HepG2 (cell line): ENCODE data around the gene FAM174C. TPM values are rescaled to one million over a fixed set of nuclear protein-coding genes. Genes with fewer than 3 reads are reported as not detected.

ENCODE experiments used
- GATA4 ChIP-seq: sonication (generic); IDR thresholded peaks from 2 replicates; pipeline ENCODE4 v1.6.1; 2016; ENCODE audit warnings: antibody characterized with exemption, low read depth, borderline replicate concordance
- HNRNPH1 ChIP-seq: fragments of 200-400 bp; formaldehyde crosslinking; optimal IDR thresholded peaks from 2 replicates; pipeline ENCODE3; 2017; ENCODE audit warnings: mild to moderate bottlenecking, low read depth, low read length
- PLRG1 ChIP-seq: fragments of 450-650 bp; conservative IDR thresholded peaks from 2 replicates; pipeline ENCODE4 v1.6.1; 2016
- RBFOX2 ChIP-seq: fragments of 200-400 bp; formaldehyde crosslinking; IDR thresholded peaks from 2 replicates; pipeline ENCODE4 v1.6.1; 2017; ENCODE audit warnings: low read depth, mild to moderate bottlenecking, low read length
- ZNF546 ChIP-seq: sonication (generic); formaldehyde crosslinking; conservative IDR thresholded peaks from 2 replicates; pipeline ENCODE4 v1.8.1; 2023; ENCODE audit warnings: mild to moderate bottlenecking, missing genetic modification reagents
- ZNF552 ChIP-seq: sonication (generic); formaldehyde crosslinking; IDR thresholded peaks from 2 replicates; pipeline ENCODE4 v1.9.0; 2022; ENCODE audit warnings: missing genetic modification reagents, mild to moderate bottlenecking, borderline replicate concordance
- ZNF660 ChIP-seq: sonication (generic); formaldehyde crosslinking; IDR thresholded peaks from 2 replicates; pipeline ENCODE4 v1.5.1; 2020; ENCODE audit warnings: mild to moderate bottlenecking, low read depth, missing genetic modification reagents, borderline replicate concordance
- ZNF775 ChIP-seq: sonication (generic); formaldehyde crosslinking; IDR thresholded peaks from 2 replicates; pipeline ENCODE4 v1.4.0; 2020; ENCODE audit warnings: missing genetic modification reagents, mild to moderate bottlenecking, moderate library complexity, borderline replicate concordance
- ZNF878 ChIP-seq: sonication (generic); formaldehyde crosslinking; IDR thresholded peaks from 2 replicates; pipeline ENCODE4 v1.8.1; 2023; ENCODE audit warnings: mild to moderate bottlenecking, missing genetic modification reagents, moderate library complexity
- polyA plus RNA-seq, 8 experiments: library from polyadenylated mRNA; depleted of rRNA in 3 of 8; stranded (reverse) in 7 of 8; unstranded in 1 of 8; fragments of >200 nt; fragmentation: Illumina TruSeq in 4 of 8; extraction: Trizol in 4 of 8; gene quantifications; 2 replicates each; pipeline versions ENCODE4 v1.2.1 to v1.2.3, GENCODE V29; 2011 to 2016; ENCODE audit warnings: low read depth in 4 of 8, missing spikeins in 1 of 8, mixed read lengths in 1 of 8; ENCODE audit not compliant: insufficient read depth in 1 of 8
- total RNA-seq, 5 experiments: library from RNA; depleted of rRNA; stranded (reverse); fragments of >200 nt; fragmentation: Illumina TruSeq; extraction: Trizol; gene quantifications; 2 replicates each; pipeline ENCODE4 v1.2.3, GENCODE V29; 2016; ENCODE audit warnings: low read depth in 1 of 5
- TF ChIP-seq, protein P1 (sequence below): sonication (generic); formaldehyde crosslinking; IDR thresholded peaks from 2 replicates; pipeline ENCODE4 v1.4.0; 2020; ENCODE audit warnings: mild to moderate bottlenecking, missing genetic modification reagents
- TF ChIP-seq, protein P2 (sequence below): sonication (generic); formaldehyde crosslinking; IDR thresholded peaks from 2 replicates; pipeline ENCODE4 v1.5.0; 2020; ENCODE audit warnings: mild to moderate bottlenecking, missing genetic modification reagents, borderline replicate concordance
- TF ChIP-seq, protein P3 (sequence below), 2 experiments: IDR thresholded peaks; 2 replicates each; pipeline ENCODE4 v1.6.1; 2011 to 2012; ENCODE audit warnings: low read length in 2 of 2, borderline replicate concordance in 1 of 2, low read depth in 1 of 2, mild to moderate bottlenecking in 1 of 2, moderate library complexity in 1 of 2
- TF ChIP-seq, protein P4 (sequence below): sonication (generic); formaldehyde crosslinking; conservative IDR thresholded peaks from 2 replicates; pipeline ENCODE4 v1.8.0; 2022; ENCODE audit warnings: mild to moderate bottlenecking, moderate library complexity, missing genetic modification reagents
- TF ChIP-seq, protein P5 (sequence below): sonication (generic); formaldehyde crosslinking; IDR thresholded peaks from 2 replicates; pipeline ENCODE4 v1.8.0; 2022; ENCODE audit warnings: missing genetic modification reagents, low read depth, mild to moderate bottlenecking, borderline replicate concordance
- TF ChIP-seq, protein P6 (sequence below): sonication (generic); formaldehyde crosslinking; IDR thresholded peaks from 2 replicates; pipeline ENCODE4 v1.8.0; 2022; ENCODE audit warnings: mild to moderate bottlenecking, missing genetic modification reagents, borderline replicate concordance

Gene FAM174C
- total and polyA plus RNA-seq, 2 of the 13 experiments (the other 11 are each of a cell fraction or from before 2014, with no cell fraction given) = 19.5 to 31.3 TPM

DNA sequence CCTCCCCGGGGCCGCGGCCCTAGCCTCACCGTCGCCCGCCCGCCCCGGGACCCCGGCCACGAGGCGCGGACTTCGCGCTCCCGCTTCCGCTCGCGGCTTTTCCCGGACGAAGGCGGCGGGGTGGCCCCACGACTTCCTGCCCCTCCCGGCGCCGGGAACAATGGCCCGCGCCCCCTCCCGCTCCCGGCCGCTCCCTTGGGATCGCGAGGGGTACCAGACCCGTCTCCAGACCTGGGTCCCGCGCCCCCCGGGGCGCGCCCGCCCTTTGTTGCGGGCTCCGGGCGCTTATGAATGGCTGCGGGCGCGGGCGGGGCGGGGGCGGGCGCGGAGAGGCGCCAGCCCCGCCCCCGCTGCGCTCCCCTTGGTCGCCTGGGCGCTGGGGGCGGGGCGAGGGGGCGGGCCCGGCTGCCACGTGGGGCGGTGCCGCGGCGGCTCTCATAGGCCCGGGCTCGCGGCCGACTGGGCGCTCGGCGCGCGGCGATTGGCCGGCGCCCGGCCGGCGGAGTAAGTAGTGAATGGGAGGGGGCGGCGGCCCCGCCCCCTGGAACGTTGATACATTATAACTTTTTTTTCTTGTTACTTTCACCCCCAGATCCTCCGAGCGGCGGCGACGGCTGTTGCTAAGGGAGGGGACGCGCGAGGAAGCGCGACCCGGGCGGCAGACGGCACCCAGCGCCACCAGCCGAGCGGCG lies 25.9 kb upstream of the FAM174C start (continued):
- TF ChIP-seq, protein P1, sequence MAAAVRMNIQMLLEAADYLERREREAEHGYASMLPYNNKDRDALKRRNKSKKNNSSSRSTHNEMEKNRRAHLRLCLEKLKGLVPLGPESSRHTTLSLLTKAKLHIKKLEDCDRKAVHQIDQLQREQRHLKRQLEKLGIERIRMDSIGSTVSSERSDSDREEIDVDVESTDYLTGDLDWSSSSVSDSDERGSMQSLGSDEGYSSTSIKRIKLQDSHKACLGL (CRISPR knock-in tag) = peak; percentile 27; the same call in 1 of the 2 replicates
- TF ChIP-seq ZNF552 (CRISPR knock-in tag) (no peak), ZNF546 (no peak), PLRG1 (no peak), GATA4 (peak; percentile 33), ZNF660 (CRISPR knock-in tag) (no peak), ZNF878 (no peak), RBFOX2 (peak; percentile 95), ZNF775 (CRISPR knock-in tag) (no peak), HNRNPH1 (no peak)
- TF ChIP-seq, protein P2, sequence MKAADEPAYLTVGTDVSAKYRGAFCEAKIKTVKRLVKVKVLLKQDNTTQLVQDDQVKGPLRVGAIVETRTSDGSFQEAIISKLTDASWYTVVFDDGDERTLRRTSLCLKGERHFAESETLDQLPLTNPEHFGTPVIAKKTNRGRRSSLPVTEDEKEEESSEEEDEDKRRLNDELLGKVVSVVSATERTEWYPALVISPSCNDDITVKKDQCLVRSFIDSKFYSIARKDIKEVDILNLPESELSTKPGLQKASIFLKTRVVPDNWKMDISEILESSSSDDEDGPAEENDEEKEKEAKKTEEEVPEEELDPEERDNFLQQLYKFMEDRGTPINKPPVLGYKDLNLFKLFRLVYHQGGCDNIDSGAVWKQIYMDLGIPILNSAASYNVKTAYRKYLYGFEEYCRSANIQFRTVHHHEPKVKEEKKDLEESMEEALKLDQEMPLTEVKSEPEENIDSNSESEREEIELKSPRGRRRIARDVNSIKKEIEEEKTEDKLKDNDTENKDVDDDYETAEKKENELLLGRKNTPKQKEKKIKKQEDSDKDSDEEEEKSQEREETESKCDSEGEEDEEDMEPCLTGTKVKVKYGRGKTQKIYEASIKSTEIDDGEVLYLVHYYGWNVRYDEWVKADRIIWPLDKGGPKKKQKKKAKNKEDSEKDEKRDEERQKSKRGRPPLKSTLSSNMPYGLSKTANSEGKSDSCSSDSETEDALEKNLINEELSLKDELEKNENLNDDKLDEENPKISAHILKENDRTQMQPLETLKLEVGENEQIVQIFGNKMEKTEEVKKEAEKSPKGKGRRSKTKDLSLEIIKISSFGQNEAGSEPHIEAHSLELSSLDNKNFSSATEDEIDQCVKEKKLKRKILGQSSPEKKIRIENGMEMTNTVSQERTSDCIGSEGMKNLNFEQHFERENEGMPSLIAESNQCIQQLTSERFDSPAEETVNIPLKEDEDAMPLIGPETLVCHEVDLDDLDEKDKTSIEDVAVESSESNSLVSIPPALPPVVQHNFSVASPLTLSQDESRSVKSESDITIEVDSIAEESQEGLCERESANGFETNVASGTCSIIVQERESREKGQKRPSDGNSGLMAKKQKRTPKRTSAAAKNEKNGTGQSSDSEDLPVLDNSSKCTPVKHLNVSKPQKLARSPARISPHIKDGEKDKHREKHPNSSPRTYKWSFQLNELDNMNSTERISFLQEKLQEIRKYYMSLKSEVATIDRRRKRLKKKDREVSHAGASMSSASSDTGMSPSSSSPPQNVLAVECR = peak; percentile 54; the same call in 1 of the 2 replicates
- TF ChIP-seq, protein P3, sequence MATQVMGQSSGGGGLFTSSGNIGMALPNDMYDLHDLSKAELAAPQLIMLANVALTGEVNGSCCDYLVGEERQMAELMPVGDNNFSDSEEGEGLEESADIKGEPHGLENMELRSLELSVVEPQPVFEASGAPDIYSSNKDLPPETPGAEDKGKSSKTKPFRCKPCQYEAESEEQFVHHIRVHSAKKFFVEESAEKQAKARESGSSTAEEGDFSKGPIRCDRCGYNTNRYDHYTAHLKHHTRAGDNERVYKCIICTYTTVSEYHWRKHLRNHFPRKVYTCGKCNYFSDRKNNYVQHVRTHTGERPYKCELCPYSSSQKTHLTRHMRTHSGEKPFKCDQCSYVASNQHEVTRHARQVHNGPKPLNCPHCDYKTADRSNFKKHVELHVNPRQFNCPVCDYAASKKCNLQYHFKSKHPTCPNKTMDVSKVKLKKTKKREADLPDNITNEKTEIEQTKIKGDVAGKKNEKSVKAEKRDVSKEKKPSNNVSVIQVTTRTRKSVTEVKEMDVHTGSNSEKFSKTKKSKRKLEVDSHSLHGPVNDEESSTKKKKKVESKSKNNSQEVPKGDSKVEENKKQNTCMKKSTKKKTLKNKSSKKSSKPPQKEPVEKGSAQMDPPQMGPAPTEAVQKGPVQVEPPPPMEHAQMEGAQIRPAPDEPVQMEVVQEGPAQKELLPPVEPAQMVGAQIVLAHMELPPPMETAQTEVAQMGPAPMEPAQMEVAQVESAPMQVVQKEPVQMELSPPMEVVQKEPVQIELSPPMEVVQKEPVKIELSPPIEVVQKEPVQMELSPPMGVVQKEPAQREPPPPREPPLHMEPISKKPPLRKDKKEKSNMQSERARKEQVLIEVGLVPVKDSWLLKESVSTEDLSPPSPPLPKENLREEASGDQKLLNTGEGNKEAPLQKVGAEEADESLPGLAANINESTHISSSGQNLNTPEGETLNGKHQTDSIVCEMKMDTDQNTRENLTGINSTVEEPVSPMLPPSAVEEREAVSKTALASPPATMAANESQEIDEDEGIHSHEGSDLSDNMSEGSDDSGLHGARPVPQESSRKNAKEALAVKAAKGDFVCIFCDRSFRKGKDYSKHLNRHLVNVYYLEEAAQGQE (IDR thresholded peaks at IDR 0.05; ENCODE audit: borderline replicate concordance in 1 of 2, low read depth in 1 of 2, low read length in 2 of 2) = peak in 1 of 2 experiments; percentile 41; a peak in 1 of 4 replicates
- TF ChIP-seq, protein P4, sequence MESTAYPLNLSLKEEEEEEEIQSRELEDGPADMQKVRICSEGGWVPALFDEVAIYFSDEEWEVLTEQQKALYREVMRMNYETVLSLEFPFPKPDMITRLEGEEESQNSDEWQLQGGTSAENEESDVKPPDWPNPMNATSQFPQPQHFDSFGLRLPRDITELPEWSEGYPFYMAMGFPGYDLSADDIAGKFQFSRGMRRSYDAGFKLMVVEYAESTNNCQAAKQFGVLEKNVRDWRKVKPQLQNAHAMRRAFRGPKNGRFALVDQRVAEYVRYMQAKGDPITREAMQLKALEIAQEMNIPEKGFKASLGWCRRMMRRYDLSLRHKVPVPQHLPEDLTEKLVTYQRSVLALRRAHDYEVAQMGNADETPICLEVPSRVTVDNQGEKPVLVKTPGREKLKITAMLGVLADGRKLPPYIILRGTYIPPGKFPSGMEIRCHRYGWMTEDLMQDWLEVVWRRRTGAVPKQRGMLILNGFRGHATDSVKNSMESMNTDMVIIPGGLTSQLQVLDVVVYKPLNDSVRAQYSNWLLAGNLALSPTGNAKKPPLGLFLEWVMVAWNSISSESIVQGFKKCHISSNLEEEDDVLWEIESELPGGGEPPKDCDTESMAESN (CRISPR knock-in tag) = no peak; the same call in 1 of the 2 replicates
- TF ChIP-seq, protein P5, sequence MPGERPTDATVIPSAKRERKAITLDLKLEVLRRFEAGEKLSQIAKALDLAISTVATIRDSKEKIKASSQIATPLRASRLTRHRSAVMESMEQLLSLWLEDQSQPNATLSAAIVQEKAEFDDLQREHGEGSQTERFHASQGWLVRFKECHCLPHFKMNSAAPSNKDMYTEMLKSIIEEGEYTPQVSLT (CRISPR knock-in tag) = no peak
- TF ChIP-seq, protein P6, sequence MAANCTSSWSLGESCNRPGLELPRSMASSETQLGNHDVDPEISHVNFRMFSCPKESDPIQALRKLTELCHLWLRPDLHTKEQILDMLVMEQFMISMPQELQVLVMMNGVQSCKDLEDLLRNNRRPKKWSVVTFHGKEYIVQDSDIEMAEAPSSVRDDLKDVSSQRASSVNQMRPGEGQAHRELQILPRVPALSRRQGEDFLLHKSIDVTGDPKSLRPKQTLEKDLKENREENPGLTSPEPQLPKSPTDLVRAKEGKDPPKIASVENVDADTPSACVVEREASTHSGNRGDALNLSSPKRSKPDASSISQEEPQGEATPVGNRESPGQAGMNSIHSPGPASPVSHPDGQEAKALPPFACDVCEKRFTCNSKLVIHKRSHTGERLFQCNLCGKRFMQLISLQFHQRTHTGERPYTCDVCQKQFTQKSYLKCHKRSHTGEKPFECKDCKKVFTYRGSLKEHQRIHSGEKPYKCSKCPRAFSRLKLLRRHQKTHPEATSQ (CRISPR knock-in tag) = no peak
